Thyroid gland (tissue), 4 donors: ENCODE measurements around the gene FERMT1. TPM values are rescaled to one million over a fixed set of nuclear protein-coding genes. Genes with fewer than 3 reads are reported as not detected.

ENCODE experiments used
- DNase-seq, 2 donors: peaks; one replicate each; pipeline ENCODE4 v3.0.0-alpha.2; 2019
- H3K27ac ChIP-seq, 3 donors: fragments of 200-600 bp; sonication (generic); 1 replicate in 2 of 3; 2 replicates in 1 of 3; pipeline ENCODE4 v1.5.1; 2016 to 2019; ENCODE audit warnings: mild to moderate bottlenecking in 1 of 3, moderate library complexity in 1 of 3
- H3K27me3 ChIP-seq: fragments of 200-600 bp; sonication (generic); one replicate; pipeline ENCODE4 v1.5.1; 2019
- H3K36me3 ChIP-seq, 2 donors: fragments of 200-600 bp; sonication (generic); one replicate each; pipeline ENCODE4 v1.5.1; 2016 to 2019
- H3K4me1 ChIP-seq, 2 donors: fragments of 200-600 bp; sonication (generic); one replicate each; pipeline ENCODE4 v1.5.1; 2017 to 2019
- H3K4me3 ChIP-seq, 3 donors: fragments of 200-600 bp; sonication (generic); replicated peaks in 1 of 3; 1 replicate in 2 of 3; 2 replicates in 1 of 3; pipeline ENCODE4 v1.5.1; 2016; ENCODE audit warnings: mild to moderate bottlenecking in 1 of 3
- H3K9me3 ChIP-seq: fragments of 200-600 bp; sonication (generic); one replicate; pipeline ENCODE4 v1.5.1; 2017
- CTCF ChIP-seq, 6 experiments: fragments of 200-600 bp in 3 of 6; fragments of 450-650 bp in 3 of 6; sonication (generic) in 3 of 6; IDR thresholded peaks; one replicate each; pipeline ENCODE4 v1.5.1; 2016 to 2019; ENCODE audit warnings: antibody characterized with exemption in 6 of 6, mild to moderate bottlenecking in 2 of 6, inconsistent platforms in 1 of 6, moderate library complexity in 1 of 6
- POLR2A ChIP-seq, 2 donors: fragments of 450-650 bp; IDR thresholded peaks; one replicate each; pipeline ENCODE4 v1.6.1; 2017; ENCODE audit warnings: antibody characterized with exemption in 2 of 2, mild to moderate bottlenecking in 2 of 2, moderate library complexity in 1 of 2
- WGBS, 2 donors: methylation state at CpG; one replicate each; pipeline ENCODE4 v1.1.5; 2017; 5-methylcytosine and 5-hydroxymethylcytosine counted together
- intact Hi-C: fragments of 100-400 bp; cut with DNase I; formaldehyde crosslinking; loops from one replicate; pipeline ENCODE4 v1.15.1; 2023
- total RNA-seq, 4 donors: library from RNA; depleted of rRNA; stranded (reverse); fragments of >200 nt; gene quantifications; one replicate each; pipeline ENCODE4 v1.2.3, GENCODE V29; 2016

The FERMT1 gene, protein sequence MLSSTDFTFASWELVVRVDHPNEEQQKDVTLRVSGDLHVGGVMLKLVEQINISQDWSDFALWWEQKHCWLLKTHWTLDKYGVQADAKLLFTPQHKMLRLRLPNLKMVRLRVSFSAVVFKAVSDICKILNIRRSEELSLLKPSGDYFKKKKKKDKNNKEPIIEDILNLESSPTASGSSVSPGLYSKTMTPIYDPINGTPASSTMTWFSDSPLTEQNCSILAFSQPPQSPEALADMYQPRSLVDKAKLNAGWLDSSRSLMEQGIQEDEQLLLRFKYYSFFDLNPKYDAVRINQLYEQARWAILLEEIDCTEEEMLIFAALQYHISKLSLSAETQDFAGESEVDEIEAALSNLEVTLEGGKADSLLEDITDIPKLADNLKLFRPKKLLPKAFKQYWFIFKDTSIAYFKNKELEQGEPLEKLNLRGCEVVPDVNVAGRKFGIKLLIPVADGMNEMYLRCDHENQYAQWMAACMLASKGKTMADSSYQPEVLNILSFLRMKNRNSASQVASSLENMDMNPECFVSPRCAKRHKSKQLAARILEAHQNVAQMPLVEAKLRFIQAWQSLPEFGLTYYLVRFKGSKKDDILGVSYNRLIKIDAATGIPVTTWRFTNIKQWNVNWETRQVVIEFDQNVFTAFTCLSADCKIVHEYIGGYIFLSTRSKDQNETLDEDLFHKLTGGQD
- total RNA-seq = 10 to 100 TPM in 1 of 4 donors, 1 to 10 TPM in 3; 6.6 to 11.6 (median 7.5) TPM

DNA sequence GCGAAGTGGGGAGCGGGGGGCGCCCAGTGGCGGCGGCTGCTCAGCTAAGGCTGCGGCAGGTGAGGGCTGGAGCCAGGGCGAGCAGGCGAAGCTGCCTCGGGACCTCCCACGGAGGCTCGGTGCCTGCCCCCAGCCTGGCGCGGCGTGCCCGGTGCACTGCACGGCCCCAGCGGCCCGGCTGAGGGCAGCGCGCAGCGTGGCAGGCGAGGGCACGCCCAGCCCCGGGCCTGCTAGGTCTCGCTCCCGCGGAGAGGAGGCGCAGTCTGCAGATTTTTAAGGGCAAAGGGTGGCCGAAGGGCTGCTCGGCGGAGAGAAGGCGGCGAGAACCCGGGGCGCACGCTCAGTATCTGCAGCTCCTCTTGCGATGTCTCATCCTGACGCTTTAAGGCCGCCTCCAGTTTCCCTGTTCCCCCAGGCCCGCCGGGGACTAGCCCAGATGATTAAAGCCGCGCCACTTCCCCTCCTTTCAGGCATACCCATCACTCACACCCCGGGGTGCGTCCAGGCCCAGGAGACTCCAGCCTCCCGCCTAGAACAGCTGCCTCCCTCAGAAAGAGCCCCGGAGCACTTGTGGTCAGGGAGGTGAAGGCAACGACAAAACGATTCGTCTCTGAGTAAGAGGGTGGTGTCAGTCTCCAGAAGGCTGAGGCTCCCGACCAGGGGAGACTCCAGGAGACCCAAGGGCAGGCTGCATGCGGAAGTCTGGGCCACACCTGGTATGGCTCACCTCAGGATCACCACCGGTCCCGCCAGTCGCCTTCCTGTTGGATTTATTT is at the start of gene FERMT1:
TSS of gene FERMT1 (minus strand) at position 158 of the 776 bp plus-strand sequence. CDS start 3,476 bp downstream, outside the sequence.
- peak; percentile 76 to 84 for DNase-seq
- H3K4me1 ChIP-seq = peaks cover 14 to 17% of the 10 kb centered on the region in 2 donors
- peak within 1 kb of the TSS; percentile 63 to 88 (median 72) for H3K27ac ChIP-seq
- H3K9me3 ChIP-seq = no peaks in the 10 kb centered on the region
- TF ChIP-seq POLR2A (IDR thresholded peaks at IDR 0.05) = peak in 1 of 2 donors; percentile 76
- TF ChIP-seq CTCF (IDR thresholded peaks at IDR 0.05) = peak in 4 of 6 experiments; percentile 19 to 39 (median 30)
- WGBS, 2 donors = 11 to 79% methylated on average over 5 to 37 of the region's 55 CpGs
- peak within 1 kb of the TSS; percentile 12 to 48 (median 40) for H3K4me3 ChIP-seq
- no peaks in the 10 kb centered on the region for H3K36me3 ChIP-seq
- intact Hi-C loops = no loop called here
- no peaks in the 10 kb centered on the region for H3K27me3 ChIP-seq

- no peaks in the 10 kb centered on the region for H3K27me3 ChIP-seq
- no peak overlapping the region for H3K27ac ChIP-seq
- peaks cover 11 to 14% of the 10 kb centered on the region in 2 donors for H3K4me1 ChIP-seq
- no peak for DNase-seq
- no peak overlapping the region for H3K4me3 ChIP-seq
- no peaks in the 10 kb centered on the region for H3K9me3 ChIP-seq
- no peaks in the 10 kb centered on the region for H3K36me3 ChIP-seq
- TF ChIP-seq CTCF (IDR thresholded peaks at IDR 0.05) (peak in 1 of 6 experiments; percentile 10), POLR2A (IDR thresholded peaks at IDR 0.05) (no peak)
- intact Hi-C loops = no loop called here
Measured at GRCh38 chr20:6169251-6169650, 46.4 kb upstream of the FERMT1 start.

DNA sequence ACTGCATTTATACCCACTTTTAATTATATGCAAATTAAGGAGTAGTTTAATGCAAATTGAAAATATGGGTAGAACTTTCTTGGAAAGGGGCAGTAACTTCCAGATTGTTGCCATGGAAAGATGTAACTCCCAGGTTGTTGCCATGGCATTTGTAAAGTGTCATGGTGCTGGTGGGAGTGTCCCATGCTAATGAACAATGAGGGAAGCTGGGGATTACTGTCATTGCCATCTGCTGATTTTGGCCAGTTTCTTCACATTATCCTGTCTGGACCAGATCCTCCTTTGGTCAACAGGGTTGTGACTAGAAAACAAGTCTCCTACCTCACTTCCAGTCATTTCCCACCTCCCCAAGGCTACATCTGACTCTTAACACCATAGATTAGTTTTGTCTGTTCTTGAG is 45.4 kb upstream of the FERMT1 start:
- no peaks in the 10 kb centered on the region for H3K36me3 ChIP-seq
- intact Hi-C loops = no loop called here
- H3K27ac ChIP-seq = no peak overlapping the region
- H3K27me3 ChIP-seq = no peaks in the 10 kb centered on the region
- H3K4me1 ChIP-seq = peaks cover 15% of the 10 kb centered on the region in 2 donors
- no peaks in the 10 kb centered on the region for H3K9me3 ChIP-seq
- no peak overlapping the region for H3K4me3 ChIP-seq
- no peak for DNase-seq
- TF ChIP-seq POLR2A (IDR thresholded peaks at IDR 0.05) (no peak), CTCF (IDR thresholded peaks at IDR 0.05) (no peak)

GRCh38 chr20:6165346-6165745 is 42.5 kb upstream of the FERMT1 start:
- no peaks in the 10 kb centered on the region for H3K36me3 ChIP-seq
- H3K27me3 ChIP-seq = no peaks in the 10 kb centered on the region
- intact Hi-C loops = no loop called here
- H3K9me3 ChIP-seq = no peaks in the 10 kb centered on the region
- H3K4me3 ChIP-seq = no peak overlapping the region
- H3K4me1 ChIP-seq = peaks cover 34 to 39% of the 10 kb centered on the region in 2 donors
- H3K27ac ChIP-seq = peak overlapping the region; percentile 57 to 85 (median 77)
- no peak for TF ChIP-seq CTCF (IDR thresholded peaks at IDR 0.05)
- TF ChIP-seq POLR2A (IDR thresholded peaks at IDR 0.05) = no peak
- DNase-seq = no peak
